ENCODE measurements around the gene GCFC2. TPM values are rescaled to one million over a fixed set of nuclear protein-coding genes. Genes with fewer than 3 reads are reported as not detected.
A peak's percentile ranks its signal among the peaks of the same experiment; 100 is the strongest.
"Not testable (repeated sequence)": the region's sequence is repeated elsewhere in the genome, so short reads cannot be mapped to it uniquely, and the experiment has no call there.

Gene GCFC2
- total RNA-seq (2014; rRNA removed), result 14.1 and 14.3 TPM in 2 replicates
- 3.0 TPM for polyA plus RNA-seq (2012)

DNA sequence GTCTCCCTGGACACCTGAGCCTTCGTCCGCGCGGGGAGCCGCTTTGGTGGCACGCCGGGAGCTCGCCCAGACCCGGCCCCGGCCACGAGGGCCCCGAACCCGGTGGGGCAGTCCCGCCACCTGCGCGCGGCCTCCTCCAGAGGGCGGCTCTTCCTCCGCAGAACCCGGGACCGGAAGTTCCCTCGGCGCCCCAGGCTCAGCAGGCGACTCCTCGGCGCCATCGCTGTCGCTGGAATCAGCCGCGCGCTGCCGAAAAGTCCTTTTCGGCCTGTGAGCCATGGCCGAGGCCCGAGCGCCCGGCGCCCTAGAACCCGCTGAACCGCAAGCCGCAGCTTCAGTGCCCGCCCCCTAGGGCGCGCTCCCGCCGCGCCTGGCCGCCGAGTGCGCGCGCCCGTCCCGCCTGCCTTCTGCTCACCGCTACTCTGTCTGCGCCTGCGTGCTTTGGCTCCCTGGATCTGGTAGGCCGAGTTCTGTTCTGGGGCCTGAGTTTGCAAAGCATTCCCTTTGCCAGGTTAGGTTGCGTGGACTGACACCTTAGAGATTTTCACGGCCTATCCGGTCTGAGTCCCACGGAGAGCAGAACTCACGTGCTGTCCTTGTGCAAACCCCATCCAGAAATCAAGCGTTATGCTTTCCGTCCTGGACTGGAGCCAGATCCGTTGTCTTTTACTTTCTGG is at the start of gene GCFC2:
TSS of gene GCFC2 (minus strand) at position 339 of the 677 bp plus-strand sequence. CDS start at position 279, 60 bp downstream.
- DNase-seq (ENCODE audit: low read depth), result peak; percentile 80

DNA sequence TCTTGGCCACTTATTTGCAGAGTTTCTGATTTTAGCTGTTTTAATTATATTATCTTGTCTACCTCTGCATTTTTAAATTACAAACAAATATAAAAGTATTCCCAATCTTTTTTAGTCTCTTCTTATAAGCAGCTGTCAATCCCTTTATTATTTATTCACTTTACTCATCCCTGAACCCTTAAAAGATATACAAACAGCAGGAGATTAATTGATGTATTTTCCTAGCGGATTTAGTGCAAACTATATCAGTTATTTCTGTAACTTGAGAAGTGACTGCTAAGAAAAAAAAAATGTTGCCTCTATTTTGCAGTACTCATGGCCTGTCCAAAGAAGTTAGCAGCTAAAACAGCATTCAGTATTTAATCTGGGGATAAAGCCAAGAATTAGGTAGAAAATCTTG is 42.1 kb upstream of the GCFC2 start:
- no peak for DNase-seq (ENCODE audit: low read depth)

DNA sequence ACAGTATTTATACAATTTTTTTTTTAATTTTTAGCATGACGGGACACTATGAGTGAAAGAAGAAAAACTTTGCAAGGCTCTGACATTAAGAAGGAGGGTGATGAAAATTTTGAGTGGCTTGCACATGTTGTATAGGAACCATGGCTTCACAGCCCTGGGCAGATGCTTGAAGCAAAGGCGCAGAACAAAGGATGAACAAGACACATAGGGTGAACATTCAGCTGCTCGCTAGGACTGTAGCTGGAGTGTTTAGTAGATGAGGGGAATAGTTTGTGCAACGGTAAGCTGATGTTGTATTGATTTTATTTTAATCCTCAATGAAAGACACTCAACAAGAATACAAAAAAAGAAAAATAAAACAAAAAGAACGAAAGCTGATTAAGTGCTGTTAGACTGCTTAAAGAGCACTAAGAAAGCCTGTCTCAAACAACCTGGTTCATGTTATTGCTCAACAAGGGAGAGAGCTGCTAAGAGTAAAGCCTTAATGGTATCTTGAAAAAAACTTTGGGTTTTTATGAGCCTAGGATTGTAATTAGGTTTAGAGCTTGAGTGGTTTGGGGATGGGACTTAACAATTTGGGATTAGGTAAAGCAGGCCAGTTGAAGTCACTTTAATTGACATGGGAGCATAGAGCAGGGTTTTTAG is 41.2 kb upstream of the GCFC2 start:
- no peak for DNase-seq (ENCODE audit: low read depth)

DNA sequence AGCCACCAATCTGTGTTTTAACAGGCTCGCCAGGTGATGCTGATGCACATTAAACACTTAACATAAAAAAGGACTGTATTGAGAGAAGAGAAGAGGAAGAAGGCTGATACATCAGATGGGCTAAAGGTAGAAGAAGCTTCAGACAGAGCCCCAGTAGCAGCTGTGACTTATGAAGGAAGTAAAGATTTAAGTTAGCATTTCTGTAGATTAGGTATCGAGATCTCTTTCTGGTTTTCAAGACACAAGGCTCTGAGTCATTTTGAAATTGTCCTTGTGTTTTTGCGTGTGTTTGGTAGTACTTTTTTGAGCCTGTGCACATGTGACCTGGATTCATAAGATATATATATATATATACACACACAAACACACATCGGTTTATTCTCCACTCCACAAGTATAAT is 40.6 kb upstream of the GCFC2 start:
- no peak for DNase-seq (ENCODE audit: low read depth)

DNA sequence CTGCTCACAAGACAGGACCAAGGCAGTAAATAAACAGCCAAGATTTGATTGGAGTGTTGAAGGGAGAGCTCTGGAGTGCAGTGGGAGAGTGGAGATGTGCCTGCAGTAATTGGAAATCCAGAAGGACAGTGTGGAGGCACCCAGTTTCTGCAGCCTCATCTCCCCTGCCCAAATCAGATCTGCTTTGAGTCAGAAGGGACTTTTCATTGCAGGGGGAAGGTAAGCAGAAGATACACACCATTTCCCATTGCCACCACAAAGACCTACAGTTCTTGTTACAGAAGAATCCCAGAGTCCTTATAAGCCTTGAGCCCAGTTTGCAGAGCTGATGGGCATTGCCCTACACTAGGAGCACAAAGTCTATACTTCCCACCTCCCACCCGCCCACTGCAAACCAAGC is 27.2 kb upstream of the GCFC2 start:
- no peak for DNase-seq (ENCODE audit: low read depth)

DNA sequence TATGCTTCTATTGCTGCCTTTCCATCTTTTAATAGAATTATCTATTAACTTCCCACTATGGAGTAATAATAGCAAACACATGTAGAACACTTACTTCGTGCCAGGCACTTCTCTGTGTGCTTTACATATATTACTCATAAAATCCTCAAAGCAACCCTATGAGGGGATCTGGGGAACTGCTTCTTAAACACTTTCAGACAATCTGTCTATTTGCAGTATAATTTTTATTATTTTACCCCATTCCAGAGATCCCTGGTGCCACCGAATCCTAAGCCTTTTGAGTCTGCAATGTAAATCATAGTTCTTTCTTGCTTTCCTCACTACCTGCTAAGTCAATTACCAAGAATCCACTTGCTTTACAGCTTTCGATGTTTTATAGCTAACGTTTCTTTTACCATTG is 25.6 kb upstream of the GCFC2 start:
- no peak for DNase-seq (ENCODE audit: low read depth)

DNA sequence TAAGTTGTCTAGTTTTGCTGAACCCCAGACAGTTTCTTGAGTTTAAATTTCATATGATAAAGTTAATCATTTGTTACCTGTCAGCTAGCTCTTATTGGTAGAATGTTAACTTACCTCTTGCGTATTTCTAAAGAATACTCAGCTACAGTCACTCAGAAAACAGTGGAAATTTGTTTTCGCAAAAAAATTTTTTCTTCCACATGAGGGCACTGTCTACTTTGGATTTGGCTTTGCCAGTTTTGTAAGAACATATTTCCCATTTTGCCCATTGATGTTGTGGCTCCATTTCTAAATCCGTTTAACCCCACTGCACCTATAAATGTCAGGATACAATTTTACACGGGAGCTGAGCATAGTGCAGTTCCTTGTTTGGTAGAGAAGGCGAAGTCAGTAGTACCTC is 19.1 kb upstream of the GCFC2 start:
- DNase-seq (ENCODE audit: low read depth), result peak; percentile 13

DNA sequence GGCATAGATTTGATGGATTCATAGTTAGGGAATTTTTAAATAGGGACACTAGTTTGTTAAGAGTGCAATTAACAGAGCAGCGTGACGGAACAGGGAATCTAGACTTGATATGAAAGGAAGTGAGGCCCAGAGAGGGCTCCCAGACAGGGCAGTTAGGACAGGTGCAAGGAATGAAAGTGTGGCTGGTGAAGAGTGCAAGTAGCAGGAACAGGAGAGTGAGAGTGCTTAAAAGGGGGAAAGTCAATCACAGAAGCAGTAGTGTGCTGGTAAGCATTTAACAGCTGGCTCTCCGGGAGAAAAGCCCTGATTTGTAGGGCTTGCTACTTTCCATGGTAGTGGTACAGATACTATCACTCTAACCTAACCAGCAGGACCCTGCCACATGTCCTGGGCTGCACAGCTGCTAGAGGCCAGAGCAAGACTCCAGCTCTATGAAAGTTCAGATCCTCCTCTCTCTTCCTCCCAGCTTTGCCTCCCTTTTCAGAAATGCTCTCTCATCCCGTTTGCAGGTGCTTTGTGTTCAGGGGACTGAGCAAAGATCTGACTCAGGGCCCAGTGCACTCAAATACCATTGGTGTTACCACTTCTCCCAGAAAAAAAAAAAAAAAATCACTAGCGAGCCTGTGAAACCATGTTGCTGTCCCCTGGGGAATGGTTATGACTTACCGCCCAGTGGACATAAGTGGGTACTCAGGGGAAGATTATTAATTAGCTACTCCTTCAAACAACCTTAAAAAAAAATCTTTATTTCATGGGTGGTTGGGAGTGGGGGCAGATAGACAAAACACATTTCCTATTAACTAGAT is 18.1 kb upstream of the GCFC2 start:
- no peak for DNase-seq (ENCODE audit: low read depth)

DNA sequence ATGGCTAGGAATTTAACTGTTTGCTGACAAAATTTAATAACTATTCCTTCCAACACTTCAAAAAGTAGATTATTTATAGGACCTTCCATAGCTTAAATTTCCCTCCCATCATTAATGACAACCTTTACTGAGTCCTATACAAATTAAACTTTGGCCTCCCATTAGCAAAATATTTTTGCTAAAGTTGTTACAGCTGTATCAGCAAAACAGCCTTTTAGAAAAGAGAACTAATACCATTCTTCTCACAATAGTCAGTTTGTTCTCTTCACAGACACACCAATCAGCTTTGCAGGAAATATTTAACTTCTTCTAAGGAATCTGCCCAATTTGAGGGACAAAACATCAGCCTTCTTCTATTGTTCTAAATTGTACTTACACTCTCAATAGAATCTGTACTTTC is 12.0 kb upstream of the GCFC2 start:
- no peak for DNase-seq (ENCODE audit: low read depth)

DNA sequence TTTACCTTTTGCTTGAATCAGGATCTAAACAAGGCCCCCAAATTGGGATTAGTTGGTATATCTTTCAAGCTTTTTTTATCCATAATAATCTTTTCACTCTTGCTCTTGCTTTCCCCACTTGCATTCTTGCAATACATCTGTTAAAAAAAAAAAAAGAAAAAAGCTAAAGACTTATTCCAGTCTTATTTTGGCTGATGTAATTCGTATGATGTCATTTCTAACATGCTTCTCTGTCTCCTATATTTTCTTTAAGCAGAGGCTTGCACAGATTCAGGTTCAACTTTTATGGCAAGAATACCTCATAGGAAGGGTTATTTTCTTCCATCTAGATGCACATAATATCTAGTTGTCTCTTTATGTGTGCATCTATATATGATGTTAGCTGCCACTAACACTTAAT is 9.8 kb upstream of the GCFC2 start:
- DNase-seq (ENCODE audit: low read depth), result no peak

DNA sequence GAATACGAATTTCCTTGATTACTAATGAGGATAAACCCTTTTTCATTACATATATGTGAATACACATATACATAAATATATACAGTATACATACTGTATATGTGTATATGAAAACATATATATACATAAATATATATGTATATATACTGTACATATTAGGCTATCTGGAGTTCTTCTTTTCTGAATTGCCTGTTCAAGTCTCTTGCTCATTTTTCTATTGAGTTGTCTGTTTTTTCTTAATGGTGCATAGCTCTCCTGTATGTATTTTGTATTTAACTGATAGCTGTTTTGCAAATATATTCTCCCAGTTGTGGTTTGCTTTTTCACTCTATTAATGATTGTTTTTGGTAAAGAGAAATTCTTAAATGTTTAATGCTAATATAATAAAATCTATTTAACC is 8.9 kb upstream of the GCFC2 start:
- DNase-seq (ENCODE audit: low read depth), result no peak

DNA sequence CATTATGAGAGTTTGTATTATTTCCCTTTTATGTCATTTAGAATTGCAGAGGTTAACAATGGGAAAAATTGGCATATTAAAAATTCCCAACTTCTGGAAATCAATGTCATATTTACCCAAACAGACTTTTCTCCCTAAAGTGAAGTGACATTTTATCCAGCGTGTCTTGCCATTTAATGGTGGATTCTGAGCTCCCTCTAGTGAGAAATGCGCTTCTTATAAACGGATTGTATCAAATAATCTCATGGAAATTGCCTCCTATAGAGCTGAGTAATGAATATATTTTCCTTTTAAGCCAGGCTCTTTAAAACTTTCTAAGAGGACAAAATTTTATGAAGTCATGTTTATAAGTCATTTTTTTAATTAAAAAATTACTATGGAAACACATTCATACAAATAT is 5.7 kb upstream of the GCFC2 start:
- DNase-seq (ENCODE audit: low read depth), result no peak

DNA sequence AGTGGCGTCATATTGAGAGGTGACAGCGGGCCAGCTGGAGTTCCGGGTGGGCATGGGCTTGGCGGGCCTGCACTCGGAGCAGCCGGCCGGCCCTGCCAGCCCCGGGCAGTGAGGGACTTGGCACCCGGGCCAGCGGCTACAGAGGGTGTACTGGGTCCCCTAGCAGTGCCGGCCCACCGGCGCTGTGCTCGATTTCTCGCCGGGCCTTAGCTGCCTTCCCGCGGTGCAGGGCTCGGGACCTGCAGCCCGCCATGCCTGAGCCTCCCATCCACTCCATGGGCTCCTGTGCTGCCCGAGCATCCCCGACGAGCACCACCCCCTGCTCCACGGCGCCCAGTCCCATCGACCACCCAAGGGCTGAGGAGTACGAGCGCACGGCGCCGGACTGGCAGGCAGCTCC is 875 bp upstream of the GCFC2 start:
- DNase-seq (ENCODE audit: low read depth), result not testable (repeated sequence)

DNA sequence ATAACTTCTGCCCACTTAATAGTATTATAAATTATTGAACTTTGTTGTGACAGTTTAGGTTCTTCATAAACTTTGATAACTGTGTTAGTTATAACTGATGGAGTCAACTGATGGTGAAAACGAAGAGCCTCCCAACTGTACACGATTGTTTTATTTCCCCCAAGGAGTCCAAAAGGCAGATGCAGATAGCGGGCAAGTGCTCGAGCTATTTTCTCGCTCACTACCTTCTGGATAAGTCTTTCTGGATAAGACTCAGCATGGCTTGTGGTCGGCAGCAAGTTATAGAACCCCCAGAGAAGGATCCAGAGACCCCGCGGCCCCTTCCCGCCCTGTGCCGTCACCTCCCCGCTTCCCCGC is 517 bp downstream of the GCFC2 start:
- no peak for DNase-seq (ENCODE audit: low read depth)

DNA sequence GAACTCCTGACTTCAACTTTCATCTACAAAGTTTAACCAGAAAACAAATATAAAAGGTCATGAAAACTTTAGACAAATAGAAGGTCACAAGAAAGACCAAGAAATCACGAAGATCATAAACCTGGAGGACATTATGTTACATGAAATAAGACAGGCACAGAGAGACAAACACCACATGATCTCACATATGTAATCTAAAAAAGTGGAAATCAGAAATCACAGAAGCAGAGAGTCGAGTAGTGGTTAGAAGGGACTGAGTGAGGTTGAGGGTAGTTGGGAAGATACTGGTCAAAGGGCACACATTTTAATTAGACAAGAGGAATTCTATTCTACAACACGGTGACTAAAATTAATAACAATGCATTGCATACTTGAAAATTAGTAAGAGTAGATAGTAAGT is 1.4 kb downstream of the GCFC2 start:
- no peak for DNase-seq (ENCODE audit: low read depth)

DNA sequence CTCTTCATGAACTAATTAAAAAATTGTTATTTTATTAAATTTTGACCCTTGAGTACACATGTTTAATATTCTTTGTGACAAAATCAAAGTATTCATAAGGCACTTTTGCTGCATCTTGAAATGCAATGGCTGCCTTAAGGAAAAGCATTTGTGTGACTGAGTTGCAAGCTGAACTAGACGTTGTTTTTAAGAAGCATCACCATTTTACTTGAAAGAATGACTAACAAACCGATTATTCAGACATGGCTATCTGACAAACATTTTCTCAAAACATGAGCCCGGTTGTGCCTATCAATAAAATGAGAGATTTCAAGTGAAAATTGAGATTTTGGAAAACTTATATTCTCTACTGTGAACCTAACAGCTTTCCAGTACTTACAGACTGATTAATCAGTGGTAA is 2.8 kb downstream of the GCFC2 start:
- no peak for DNase-seq (ENCODE audit: low read depth)

DNA sequence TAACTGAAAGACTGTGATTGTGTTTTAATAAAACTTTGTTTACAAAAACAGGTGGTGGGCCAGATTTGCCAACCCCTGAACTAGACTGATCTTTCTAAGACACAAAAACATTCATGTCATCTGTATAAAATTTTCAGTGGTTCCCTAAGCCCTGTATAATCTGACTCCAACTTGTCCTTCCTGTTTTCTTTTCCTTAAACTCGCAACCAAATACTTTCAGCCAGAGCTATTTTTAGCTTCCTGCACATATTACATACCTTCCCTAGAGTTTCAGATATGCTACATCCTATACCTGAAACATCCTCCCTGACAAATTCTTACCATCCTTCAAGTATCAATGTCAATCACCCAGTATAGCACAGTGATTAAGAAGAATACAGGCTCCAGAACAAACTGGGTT is 4.8 kb downstream of the GCFC2 start:
- peak; percentile 27 for DNase-seq (ENCODE audit: low read depth)

DNA sequence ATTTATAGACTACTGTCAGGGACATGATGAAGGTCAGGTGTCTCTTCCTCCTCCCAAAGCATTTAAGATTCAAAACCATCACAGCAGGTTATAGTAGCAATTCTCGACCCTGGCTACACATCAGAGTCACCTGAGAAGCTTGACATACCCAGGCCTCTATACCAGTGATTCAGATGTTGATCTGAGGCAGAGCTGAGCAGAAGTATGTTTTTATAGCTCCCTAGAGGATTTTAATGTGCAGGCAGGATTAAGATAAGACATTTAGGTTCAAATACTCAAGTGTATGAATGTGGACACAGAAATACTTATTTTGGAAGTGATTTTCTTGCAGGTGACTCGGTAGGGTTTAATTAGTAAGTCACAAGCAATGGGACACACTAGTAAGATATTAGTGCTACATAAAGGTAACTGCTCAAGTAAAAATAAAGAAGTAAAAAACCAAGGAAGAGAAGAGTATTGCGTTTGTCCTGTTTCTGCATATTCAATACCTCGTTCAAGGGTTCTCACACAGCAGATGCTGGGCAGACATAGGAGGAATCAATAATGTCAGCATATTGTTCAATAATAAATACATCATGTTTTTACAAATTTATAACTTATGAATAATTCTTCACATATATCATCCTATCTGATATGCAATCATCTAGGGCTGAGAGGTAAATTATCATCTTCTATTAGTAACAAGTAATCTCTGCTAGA is 7.0 kb downstream of the GCFC2 start:
- no peak for DNase-seq (ENCODE audit: low read depth)

DNA sequence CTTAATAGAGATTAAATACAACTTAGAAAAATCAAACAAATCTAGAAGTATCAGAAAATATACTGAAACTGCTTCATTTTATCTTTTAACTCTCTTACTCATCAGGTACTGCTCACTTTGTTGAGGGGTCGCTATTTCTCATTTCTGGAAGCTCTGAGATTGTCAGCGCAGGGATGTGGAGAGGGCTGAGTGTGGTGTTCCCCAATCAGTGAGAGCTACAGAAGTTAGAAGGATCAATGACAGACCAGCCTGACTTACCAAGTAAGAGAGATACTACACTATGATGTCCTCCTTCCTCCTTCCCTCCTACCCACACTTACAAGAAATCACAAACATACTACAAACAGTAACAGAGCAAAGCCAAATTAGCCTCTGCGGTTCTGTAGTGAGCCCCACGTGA is 8.1 kb downstream of the GCFC2 start:
- no peak for DNase-seq (ENCODE audit: low read depth)

DNA sequence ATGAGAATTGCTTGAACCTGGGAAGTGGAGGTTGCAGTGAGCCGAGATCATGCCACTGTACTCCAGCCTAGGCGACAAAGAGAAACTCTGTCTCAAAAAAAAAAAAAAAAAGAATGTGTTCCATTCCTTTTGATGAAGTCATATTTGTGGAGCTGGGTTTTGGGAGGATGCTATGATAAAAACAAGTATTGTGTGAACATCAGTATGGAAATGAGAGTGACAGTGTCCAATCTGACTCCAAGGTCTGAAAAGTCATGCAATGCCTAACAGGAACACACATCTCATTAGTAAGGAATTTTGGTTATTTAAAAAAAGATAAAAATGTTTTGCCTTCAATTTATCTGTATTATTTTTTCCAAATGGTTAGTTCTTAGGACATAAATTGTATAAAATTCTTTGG is 11.8 kb downstream of the GCFC2 start:
- DNase-seq (ENCODE audit: low read depth), result no peak

DNA sequence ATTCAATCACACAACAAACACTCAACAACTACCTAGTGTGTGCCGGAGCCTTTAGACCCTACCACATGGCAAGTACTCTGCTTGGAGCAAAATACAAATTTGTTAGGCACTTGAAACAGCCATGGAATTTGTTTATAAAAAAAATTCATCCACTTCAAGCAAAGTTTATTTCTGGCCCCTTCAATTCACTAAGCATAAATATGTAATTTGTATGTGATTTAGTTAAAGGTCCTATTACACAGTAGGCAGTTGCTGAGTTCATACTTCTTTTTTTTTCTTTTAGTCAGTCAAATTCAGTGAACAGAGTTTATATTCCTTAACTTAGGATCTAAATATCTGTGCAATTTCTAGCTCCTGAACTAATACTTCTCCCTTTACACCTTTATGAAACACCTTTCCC is 22.5 kb downstream of the GCFC2 start:
- no peak for DNase-seq (ENCODE audit: low read depth)

DNA sequence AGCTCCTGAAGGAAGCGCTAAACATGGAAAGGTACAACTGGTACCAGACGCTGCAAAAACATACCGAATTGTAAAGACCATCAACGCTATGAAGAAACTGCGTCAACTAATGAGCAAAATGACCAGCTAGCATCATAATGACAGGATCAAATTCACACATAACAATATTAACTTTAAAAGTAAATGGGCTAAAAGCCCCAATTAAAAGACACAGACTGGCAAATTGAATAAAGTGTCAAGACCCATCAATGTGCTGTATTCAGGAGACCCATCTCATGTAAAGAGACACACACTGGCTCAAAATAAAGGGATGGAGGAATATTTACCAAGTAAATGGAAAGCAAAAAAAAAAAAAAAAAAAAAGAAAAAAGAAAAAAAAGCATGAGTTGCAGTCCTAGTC is 27.3 kb downstream of the GCFC2 start:
- DNase-seq (ENCODE audit: low read depth), result not testable (repeated sequence)

Data from LHCN-M2 (cell line).